MG63 (cell line): ENCODE measurements around the gene FAM227B. TPM values are rescaled to one million over a fixed set of nuclear protein-coding genes. Genes with fewer than 3 reads are reported as not detected.
"Not testable (repeated sequence)": the region's sequence is repeated elsewhere in the genome, so short reads cannot be mapped to it uniquely, and the experiment has no call there.

ENCODE experiments used
- DNase-seq: peaks from one replicate; pipeline ENCODE4 v3.0.0-alpha.2; 2020
- H3K27me3 ChIP-seq: fragments of 250-450 bp; sonication (Bioruptor Pico); 2 replicates; pipeline ENCODE4 v1.5.1; 2020; ENCODE audit warnings: mild to moderate bottlenecking, moderate library complexity
- H3K36me3 ChIP-seq: fragments of 250-450 bp; sonication (Bioruptor Pico); 2 replicates; pipeline ENCODE4 v1.5.1; 2020; ENCODE audit warnings: mild to moderate bottlenecking, moderate library complexity
- H3K4me3 ChIP-seq: fragments of 250-450 bp; sonication (Bioruptor Pico); 2 replicates; pipeline ENCODE4 v1.5.1; 2020; ENCODE audit warnings: mild to moderate bottlenecking, moderate library complexity
- H3K9me3 ChIP-seq: fragments of 250-450 bp; sonication (Bioruptor Pico); 2 replicates; pipeline ENCODE4 v1.5.1; 2020; ENCODE audit warnings: mild to moderate bottlenecking, moderate library complexity
- total RNA-seq: library from RNA; depleted of rRNA; stranded (reverse); fragments of >200 nt; shearing (Covaris generic); gene quantifications from 2 replicates; pipeline ENCODE4 v1.2.3, GENCODE V29; 2014; ENCODE audit warnings: low replicate concordance

FAM227B gene
- total RNA-seq, 1 experiment from 2014 or later = 2.8 TPM

DNA sequence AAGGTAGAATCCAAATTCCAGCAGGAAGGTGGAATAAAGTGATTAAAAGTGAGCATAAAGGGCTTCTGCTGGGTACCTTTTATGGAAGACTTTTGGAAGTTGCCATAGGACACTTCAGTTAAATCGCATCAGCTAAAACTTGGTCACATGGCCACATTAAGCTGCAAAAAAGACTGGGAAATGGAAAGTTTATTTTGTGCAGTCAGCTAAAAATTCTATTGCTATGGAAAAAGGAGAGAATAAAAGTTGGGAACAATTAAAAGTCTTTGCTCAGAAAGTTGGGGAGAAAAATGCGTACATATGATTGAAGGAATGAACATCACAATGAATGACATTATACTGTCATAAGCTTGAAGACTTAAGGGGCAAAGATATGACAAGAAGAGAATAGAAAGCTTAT is 148.3 kb downstream of the FAM227B start:
- H3K9me3 ChIP-seq = no peaks in the 10 kb centered on the region
- H3K4me3 ChIP-seq = no peak overlapping the region
- H3K27me3 ChIP-seq = no peaks in the 10 kb centered on the region
- peaks cover 20% of the 10 kb centered on the region for H3K36me3 ChIP-seq
- DNase-seq = no peak

DNA sequence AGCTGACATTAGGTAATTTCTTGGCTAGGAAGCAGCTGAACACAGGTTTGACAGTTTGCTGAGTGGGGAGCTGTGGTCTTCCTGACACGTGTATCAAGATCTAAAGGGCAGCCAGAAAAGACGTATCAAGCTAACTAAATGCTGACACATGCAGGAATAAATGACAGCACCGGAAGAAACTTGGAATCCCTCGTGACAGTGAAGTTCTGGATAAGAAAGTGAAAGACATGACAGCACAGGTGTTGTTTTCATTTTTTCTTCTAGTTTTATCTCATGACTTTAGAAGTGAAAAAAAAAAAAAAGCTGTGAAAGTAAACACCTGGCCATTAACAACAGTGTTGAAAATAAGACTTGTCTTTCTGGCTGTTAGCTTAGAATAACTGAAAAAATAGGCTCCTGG is 148.9 kb downstream of the FAM227B start:
- no peak for DNase-seq
- peaks cover 20% of the 10 kb centered on the region for H3K36me3 ChIP-seq
- no peak overlapping the region for H3K4me3 ChIP-seq
- H3K27me3 ChIP-seq = no peaks in the 10 kb centered on the region
- no peaks in the 10 kb centered on the region for H3K9me3 ChIP-seq

- H3K27me3 ChIP-seq, DNase-seq, H3K9me3 ChIP-seq, H3K4me3 ChIP-seq: not testable (repeated sequence)
- peaks cover 20% of the 10 kb centered on the region for H3K36me3 ChIP-seq
These were observed 149.4 kb downstream of the FAM227B start for GRCh38 chr15:49471248-49471647.

GRCh38 chr15:49468481-49468839 is 152.2 kb downstream of the FAM227B start:
- peak; percentile 15 for DNase-seq
- Histone ChIP-seq H3K27me3 (no peaks in the 10 kb centered on the region), H3K36me3 (peaks cover 20% of the 10 kb centered on the region), H3K4me3 (no peak overlapping the region), H3K9me3 (no peaks in the 10 kb centered on the region)

- no peak for DNase-seq
- H3K4me3 ChIP-seq = no peak overlapping the region
These were observed 152.7 kb downstream of the FAM227B start for GRCh38 chr15:49467746-49468480.

GRCh38 chr15:49466119-49466518 is 154.5 kb downstream of the FAM227B start:
- peaks cover 17% of the 10 kb centered on the region for H3K36me3 ChIP-seq
- no peak overlapping the region for H3K4me3 ChIP-seq
- no peaks in the 10 kb centered on the region; the same call in 1 of the 2 replicates for H3K9me3 ChIP-seq
- no peak for DNase-seq
- H3K27me3 ChIP-seq = no peaks in the 10 kb centered on the region

More at GRCh38 chr15:49467746-49468480, 152.7 kb downstream of the FAM227B start:
- H3K27me3 ChIP-seq = no peaks in the 10 kb centered on the region
- H3K9me3 ChIP-seq = no peaks in the 10 kb centered on the region
- peaks cover 21% of the 10 kb centered on the region for H3K36me3 ChIP-seq

DNA sequence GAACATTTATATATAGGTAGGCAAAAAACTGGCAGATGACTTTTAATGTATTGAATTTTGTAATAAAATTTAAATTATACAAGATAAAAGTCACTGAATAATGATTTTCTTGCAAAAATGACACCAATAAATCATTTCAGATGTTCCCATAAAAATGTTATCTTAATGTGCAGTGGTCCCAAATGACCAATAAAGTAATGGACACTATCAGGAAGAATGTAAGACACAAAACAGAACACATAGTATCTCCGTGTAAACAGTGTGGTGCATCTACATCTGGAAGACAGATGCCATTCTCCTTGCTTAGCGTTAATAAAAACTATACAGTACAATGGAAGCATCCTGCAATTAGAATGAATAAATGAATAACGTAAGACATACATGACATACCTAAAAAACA is 156.1 kb downstream of the FAM227B start:
- Histone ChIP-seq H3K4me3 (no peak overlapping the region), H3K36me3 (peaks cover 9% of the 10 kb centered on the region), H3K27me3 (no peaks in the 10 kb centered on the region), H3K9me3 (no peaks in the 10 kb centered on the region; the same call in 1 of the 2 replicates)
- no peak for DNase-seq

DNA sequence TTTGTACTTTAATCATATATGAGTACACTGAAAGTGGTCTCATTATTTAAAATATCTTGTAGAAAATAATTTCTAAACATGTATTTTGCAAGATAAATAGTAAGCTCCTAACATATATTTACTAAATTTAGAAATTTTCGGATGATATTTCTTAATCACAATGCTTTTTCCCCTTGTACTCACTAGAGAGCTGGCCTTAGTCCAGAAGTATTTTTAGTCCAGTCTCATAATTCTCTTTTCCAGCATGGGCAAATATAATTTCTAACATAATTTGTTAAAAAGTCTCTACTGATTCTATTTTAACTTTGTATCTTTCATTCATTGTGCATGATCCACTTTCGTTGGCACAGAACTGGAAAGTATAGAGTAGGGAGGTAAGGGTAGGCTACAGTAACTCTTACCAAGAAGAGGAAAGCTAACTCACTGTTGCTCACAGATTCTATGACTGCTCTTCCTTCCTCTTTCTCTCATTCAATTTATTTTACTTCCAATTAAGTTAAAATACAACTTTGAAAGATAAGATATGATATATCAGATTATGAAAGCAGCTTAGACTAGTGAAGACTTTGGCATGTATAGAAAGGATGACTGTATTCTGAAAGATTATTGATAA is 158.3 kb downstream of the FAM227B start:
- Histone ChIP-seq H3K36me3 (peaks cover 11% of the 10 kb centered on the region; the same call in 1 of the 2 replicates), H3K4me3 (no peak overlapping the region), H3K9me3 (no peaks in the 10 kb centered on the region; the same call in 1 of the 2 replicates), H3K27me3 (no peaks in the 10 kb centered on the region)
- DNase-seq = no peak

- H3K36me3 ChIP-seq = peaks cover 11% of the 10 kb centered on the region; the same call in 1 of the 2 replicates
- no peak overlapping the region for H3K4me3 ChIP-seq
- DNase-seq = no peak
- no peaks in the 10 kb centered on the region; the same call in 1 of the 2 replicates for H3K9me3 ChIP-seq
- H3K27me3 ChIP-seq = no peaks in the 10 kb centered on the region
These were observed 160.1 kb downstream of the FAM227B start for GRCh38 chr15:49460411-49460941.

DNA sequence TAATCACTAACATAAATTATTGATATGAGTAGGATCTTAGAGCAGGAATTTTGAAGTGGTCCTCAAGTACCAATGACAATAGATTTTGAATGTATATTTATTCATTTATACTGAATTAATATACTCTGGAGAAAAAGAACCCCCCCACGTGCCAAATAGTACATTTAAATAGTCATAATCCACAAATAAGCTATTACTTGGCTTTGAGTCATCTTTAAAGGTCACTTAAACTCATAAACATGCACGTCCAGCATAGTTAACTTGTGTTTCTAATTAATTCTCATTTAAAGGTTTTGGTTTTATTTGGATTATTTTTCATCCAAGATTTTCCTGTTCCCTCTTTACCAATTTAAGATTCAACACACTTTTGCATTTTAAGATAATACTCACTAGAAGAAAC is 162.5 kb downstream of the FAM227B start:
- H3K36me3 ChIP-seq = peaks cover 8% of the 10 kb centered on the region
- no peaks in the 10 kb centered on the region; the same call in 1 of the 2 replicates for H3K9me3 ChIP-seq
- H3K27me3 ChIP-seq = no peaks in the 10 kb centered on the region
- DNase-seq = no peak
- H3K4me3 ChIP-seq = no peak overlapping the region

DNA sequence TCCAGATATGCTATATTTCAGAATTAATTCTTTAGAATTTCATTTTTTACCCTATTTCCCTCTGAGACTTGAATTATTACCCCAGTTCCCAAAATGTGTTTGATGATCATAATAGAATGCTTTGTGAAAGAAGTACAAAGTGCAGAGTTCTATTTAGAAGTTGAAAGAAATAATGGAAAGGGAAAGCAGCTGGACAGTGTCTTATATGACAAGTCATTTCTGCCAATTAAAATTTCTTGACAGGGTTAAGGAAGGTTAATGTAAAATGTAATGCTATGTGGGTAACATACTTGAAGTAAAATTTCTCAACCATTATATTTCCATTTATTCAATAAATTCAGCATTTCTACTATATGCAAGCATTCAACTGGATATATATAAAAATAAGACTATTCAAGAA is 164.5 kb downstream of the FAM227B start:
- H3K9me3 ChIP-seq = no peaks in the 10 kb centered on the region
- H3K4me3 ChIP-seq = no peak overlapping the region
- no peak for DNase-seq
- H3K36me3 ChIP-seq = peaks cover 11% of the 10 kb centered on the region
- H3K27me3 ChIP-seq = no peaks in the 10 kb centered on the region

GRCh38 chr15:49452595-49452994 is 168.0 kb downstream of the FAM227B start:
- Histone ChIP-seq H3K4me3 (no peak overlapping the region), H3K27me3 (no peaks in the 10 kb centered on the region), H3K36me3 (peaks cover 7% of the 10 kb centered on the region; the same call in 1 of the 2 replicates), H3K9me3 (no peaks in the 10 kb centered on the region)
- no peak for DNase-seq

DNA sequence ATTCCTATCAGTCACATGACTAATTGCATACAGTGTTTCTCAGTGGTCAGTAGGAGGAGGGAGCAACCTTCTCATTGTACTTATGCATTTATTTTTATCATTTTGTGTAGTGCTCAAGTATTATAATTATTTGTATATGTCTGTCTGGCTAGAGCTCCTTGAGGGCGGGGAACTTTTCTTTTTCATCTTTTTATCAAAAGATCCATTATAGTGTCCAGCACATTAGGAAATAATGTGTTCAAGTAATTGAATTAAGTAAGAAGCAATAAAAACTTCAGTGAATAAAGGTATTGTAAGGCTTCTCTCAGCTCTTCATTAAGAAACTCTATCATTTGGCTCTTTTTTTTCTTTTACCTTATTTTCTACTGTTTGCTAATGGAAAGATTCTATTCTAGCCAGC is 178.8 kb downstream of the FAM227B start:
- H3K27me3 ChIP-seq = no peaks in the 10 kb centered on the region
- no peaks in the 10 kb centered on the region for H3K9me3 ChIP-seq
- no peak for DNase-seq
- H3K36me3 ChIP-seq = peaks cover 4% of the 10 kb centered on the region
- H3K4me3 ChIP-seq = no peak overlapping the region

DNA sequence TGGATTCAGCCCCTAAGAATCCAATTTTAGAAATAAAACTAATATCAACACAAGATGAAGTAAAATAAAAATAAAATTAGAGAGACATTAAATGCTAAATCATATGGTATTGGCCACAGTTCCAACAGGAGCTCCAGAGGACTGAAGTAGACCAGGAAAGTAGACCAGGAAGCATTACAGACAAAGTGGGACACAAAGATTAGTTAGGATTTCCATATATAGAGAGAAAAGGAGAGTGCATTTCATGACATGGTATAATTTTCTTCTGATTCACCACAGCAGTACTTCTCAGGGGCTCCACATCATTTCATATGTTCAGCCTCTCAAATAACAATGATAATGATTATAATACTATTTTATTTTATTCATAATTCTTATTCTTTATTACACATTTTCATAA is 179.3 kb downstream of the FAM227B start:
- H3K36me3 ChIP-seq = peaks cover 4% of the 10 kb centered on the region
- no peaks in the 10 kb centered on the region for H3K27me3 ChIP-seq
- H3K9me3 ChIP-seq = no peaks in the 10 kb centered on the region

GRCh38 chr15:49439678-49440395 is 180.8 kb downstream of the FAM227B start:
- H3K27me3 ChIP-seq = no peaks in the 10 kb centered on the region
- no peaks in the 10 kb centered on the region for H3K9me3 ChIP-seq
- peaks cover 4% of the 10 kb centered on the region for H3K36me3 ChIP-seq
- no peak overlapping the region for H3K4me3 ChIP-seq
- no peak for DNase-seq

More for the DNA sequence above, 179.3 kb downstream of the FAM227B start:
- no peak overlapping the region for H3K4me3 ChIP-seq
- DNase-seq = no peak

- Histone ChIP-seq H3K27me3 (no peaks in the 10 kb centered on the region), H3K4me3 (no peak overlapping the region), H3K9me3 (no peaks in the 10 kb centered on the region), H3K36me3 (peaks cover 4% of the 10 kb centered on the region)
- DNase-seq = peak; percentile 50
These were observed 181.5 kb downstream of the FAM227B start for GRCh38 chr15:49438962-49439631.

GRCh38 chr15:49436751-49437150 is 183.9 kb downstream of the FAM227B start:
- no peaks in the 10 kb centered on the region for H3K27me3 ChIP-seq
- DNase-seq = no peak
- no peaks in the 10 kb centered on the region; the same call in none of the 2 replicates for H3K36me3 ChIP-seq
- no peak overlapping the region for H3K4me3 ChIP-seq
- H3K9me3 ChIP-seq = no peaks in the 10 kb centered on the region
